Neural cell (in vitro differentiated cells): Measurements from ENCODE around the gene DNAH6. TPM values are rescaled to one million over a fixed set of nuclear protein-coding genes. Genes with fewer than 3 reads are reported as not detected.

Experiments
- H2AFZ ChIP-seq: fragments of 200-600, 300-800 bp; sonication (generic), shearing (Covaris generic); 2 replicates; pipeline ENCODE4 v1.6.0; 2014; ENCODE audit warnings: low read depth, mild to moderate bottlenecking, antibody characterized with exemption, low read length, moderate library complexity
- H3F3A ChIP-seq: fragments of 200-600 bp; shearing (Covaris generic); 2 replicates; pipeline ENCODE4 v1.6.1; 2016; ENCODE audit warnings: mild to moderate bottlenecking, moderate library complexity, mixed read lengths, antibody characterized with exemption, low read length; ENCODE audit not compliant: insufficient read depth, poor library complexity, severe bottlenecking
- H3K27ac ChIP-seq: fragments of 200-600, 300-800 bp; sonication (generic), shearing (Covaris generic); 2 replicates; pipeline ENCODE4 v1.5.1; 2014; ENCODE audit warnings: mild to moderate bottlenecking, low read length, moderate library complexity
- H3K27me3 ChIP-seq: fragments of 300-800, 200-600 bp; sonication (generic), shearing (Covaris generic); 2 replicates; pipeline ENCODE4 v1.6.0; 2014; ENCODE audit warnings: mild to moderate bottlenecking, low read depth, low read length, moderate library complexity; ENCODE audit not compliant: insufficient read depth
- H3K36me3 ChIP-seq: fragments of 300-800, 200-600 bp; sonication (generic), shearing (Covaris generic); 2 replicates; pipeline ENCODE4 v1.5.1; 2014; ENCODE audit warnings: mild to moderate bottlenecking, antibody characterized with exemption, low read length, moderate library complexity; ENCODE audit not compliant: insufficient read depth
- H3K4me2 ChIP-seq: fragments of 300-800, 200-600 bp; sonication (generic), shearing (Covaris generic); 2 replicates; pipeline ENCODE4 v1.6.0; 2014; ENCODE audit warnings: mild to moderate bottlenecking, low read length
- H3K4me3 ChIP-seq: fragments of 300-800, 200-600 bp; sonication (generic), shearing (Covaris generic); 2 replicates; pipeline ENCODE4 v1.5.1; 2014; ENCODE audit warnings: mild to moderate bottlenecking, low read length, moderate library complexity
- H3K79me2 ChIP-seq: fragments of 200-600 bp; shearing (Covaris generic); replicated peaks from 2 replicates; pipeline ENCODE4 v1.6.0; 2014; ENCODE audit warnings: mild to moderate bottlenecking, low read length, moderate library complexity; ENCODE audit not compliant: insufficient read depth
- H3K9ac ChIP-seq: fragments of 300-800, 200-600 bp; sonication (generic), shearing (Covaris generic); 2 replicates; pipeline ENCODE4 v1.6.1; 2016; ENCODE audit warnings: mild to moderate bottlenecking, low read length, mixed read lengths
- H3K9me2 ChIP-seq: fragments of 200-600 bp; shearing (Covaris generic); 2 replicates; pipeline ENCODE4 v1.6.1; 2016; ENCODE audit warnings: mild to moderate bottlenecking, low read length, mixed read lengths; ENCODE audit not compliant: insufficient read depth
- H3K9me3 ChIP-seq: fragments of 200-600, 300-800 bp; sonication (generic), shearing (Covaris generic); 2 replicates; pipeline ENCODE4 v1.6.1; 2016; ENCODE audit warnings: mild to moderate bottlenecking, mixed run types, low read length, moderate library complexity, mixed read lengths
- H4K20me1 ChIP-seq: fragments of 200-600 bp; shearing (Covaris generic); 2 replicates; pipeline ENCODE4 v1.6.1; 2016; ENCODE audit warnings: mild to moderate bottlenecking, mixed run types; ENCODE audit not compliant: insufficient read depth
- EP300 ChIP-seq: fragments of 450-650 bp; conservative IDR thresholded peaks from 2 replicates; pipeline ENCODE4 v1.6.1; 2014; ENCODE audit warnings: antibody characterized with exemption, mild to moderate bottlenecking, moderate library complexity; ENCODE audit not compliant: poor library complexity, severe bottlenecking
- EZH2 ChIP-seq: fragments of 200-600, 300-800 bp; shearing (Covaris generic), sonication (generic); IDR thresholded peaks from 2 replicates; pipeline ENCODE4 v1.6.1; 2014; ENCODE audit warnings: antibody characterized with exemption, low read length, borderline replicate concordance, mild to moderate bottlenecking; ENCODE audit not compliant: insufficient read depth, poor library complexity, severe bottlenecking
- MXI1 ChIP-seq: fragments of 450-650 bp; conservative IDR thresholded peaks from 2 replicates; pipeline ENCODE4 v1.6.1; 2014; ENCODE audit warnings: antibody characterized with exemption, mild to moderate bottlenecking; ENCODE audit not compliant: poor library complexity, severe bottlenecking
- POLR2AphosphoS5 ChIP-seq: IDR thresholded peaks from 2 replicates; pipeline ENCODE4 v1.6.1; 2012
- RAD21 ChIP-seq: fragments of 450-650 bp; conservative IDR thresholded peaks from 2 replicates; pipeline ENCODE4 v1.6.1; 2014; ENCODE audit warnings: antibody characterized with exemption, mild to moderate bottlenecking, moderate library complexity
- SMC3 ChIP-seq: fragments of 450-650 bp; conservative IDR thresholded peaks from 2 replicates; pipeline ENCODE4 v1.6.1; 2014; ENCODE audit warnings: antibody characterized with exemption, mild to moderate bottlenecking, moderate library complexity; ENCODE audit not compliant: poor library complexity
- TAF1 ChIP-seq: IDR thresholded peaks from 2 replicates; pipeline ENCODE4 v1.6.1; 2012; ENCODE audit warnings: low read depth
- polyA plus RNA-seq: library from polyadenylated mRNA; depleted of rRNA; stranded (reverse); fragments of >200 nt; gene quantifications from 2 replicates; pipeline ENCODE4 v1.2.3, GENCODE V29; 2014
- TF ChIP-seq, protein P1 (sequence below): IDR thresholded peaks from 2 replicates; pipeline ENCODE4 v1.6.1; 2012; ENCODE audit warnings: borderline replicate concordance
- TF ChIP-seq, protein P2 (sequence below): fragments of 450-650 bp; IDR thresholded peaks from 2 replicates; pipeline ENCODE4 v1.5.1; 2014; ENCODE audit warnings: antibody characterized with exemption, mild to moderate bottlenecking, moderate library complexity; ENCODE audit not compliant: poor library complexity, severe bottlenecking

DNAH6 gene
- polyA plus RNA-seq, 1 donor from 2014 or later, result 2.1 TPM

DNA sequence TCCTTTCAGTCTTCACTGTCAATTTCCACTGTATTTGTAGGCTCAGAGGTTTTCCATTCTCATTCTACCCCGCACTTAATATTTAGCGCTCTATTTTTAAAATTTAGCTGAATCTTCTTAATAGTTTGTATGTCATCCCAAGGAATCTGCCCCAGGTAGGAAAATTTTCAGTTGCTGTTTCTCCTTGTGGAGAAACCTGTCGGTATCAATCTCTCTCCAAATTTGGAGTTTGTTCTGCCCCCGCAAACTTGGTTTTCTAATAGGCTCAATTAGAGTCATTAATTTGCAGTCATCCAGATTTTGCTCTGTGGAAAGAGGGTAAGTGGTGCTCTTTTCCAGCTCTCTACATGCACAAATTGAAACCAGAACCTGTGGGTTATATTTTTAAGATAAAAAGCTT, 87.6 kb downstream of the DNAH6 start:
- H3K9me2 ChIP-seq, result no peaks in the 10 kb centered on the region

DNA sequence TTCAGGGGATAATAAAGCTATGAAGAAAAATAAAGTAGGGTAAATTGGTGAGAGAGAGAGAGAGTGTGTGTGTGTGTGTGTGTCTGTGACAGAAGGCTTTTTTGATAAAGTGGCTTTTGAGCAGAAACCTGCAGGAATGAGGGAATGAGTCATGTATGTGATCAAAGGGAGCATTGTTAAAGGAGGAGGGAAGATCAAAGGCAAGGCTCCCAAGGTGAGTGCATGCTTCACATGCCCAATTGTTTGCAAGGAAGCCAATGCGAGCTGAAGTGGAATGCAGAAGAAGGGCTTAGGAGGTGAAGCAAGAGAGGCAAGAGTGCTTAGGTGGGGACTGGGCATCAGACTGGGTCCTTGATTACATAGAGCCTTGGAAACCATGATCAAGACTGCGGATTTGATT, 96.8 kb downstream of the DNAH6 start:
- Histone ChIP-seq H3K9ac (no peak overlapping the region), H3F3A (no peaks in the 10 kb centered on the region)

More for the DNA sequence above, 87.6 kb downstream of the DNAH6 start:
- H3K9me3 ChIP-seq, result peaks cover 2% of the 10 kb centered on the region
- no peak overlapping the region for H3K4me2 ChIP-seq
- TF ChIP-seq MXI1 (no peak), TAF1 (no peak), POLR2AphosphoS5 (no peak), EP300 (no peak), EZH2 (no peak), RAD21 (no peak), SMC3 (no peak)
- TF ChIP-seq, protein P1, sequence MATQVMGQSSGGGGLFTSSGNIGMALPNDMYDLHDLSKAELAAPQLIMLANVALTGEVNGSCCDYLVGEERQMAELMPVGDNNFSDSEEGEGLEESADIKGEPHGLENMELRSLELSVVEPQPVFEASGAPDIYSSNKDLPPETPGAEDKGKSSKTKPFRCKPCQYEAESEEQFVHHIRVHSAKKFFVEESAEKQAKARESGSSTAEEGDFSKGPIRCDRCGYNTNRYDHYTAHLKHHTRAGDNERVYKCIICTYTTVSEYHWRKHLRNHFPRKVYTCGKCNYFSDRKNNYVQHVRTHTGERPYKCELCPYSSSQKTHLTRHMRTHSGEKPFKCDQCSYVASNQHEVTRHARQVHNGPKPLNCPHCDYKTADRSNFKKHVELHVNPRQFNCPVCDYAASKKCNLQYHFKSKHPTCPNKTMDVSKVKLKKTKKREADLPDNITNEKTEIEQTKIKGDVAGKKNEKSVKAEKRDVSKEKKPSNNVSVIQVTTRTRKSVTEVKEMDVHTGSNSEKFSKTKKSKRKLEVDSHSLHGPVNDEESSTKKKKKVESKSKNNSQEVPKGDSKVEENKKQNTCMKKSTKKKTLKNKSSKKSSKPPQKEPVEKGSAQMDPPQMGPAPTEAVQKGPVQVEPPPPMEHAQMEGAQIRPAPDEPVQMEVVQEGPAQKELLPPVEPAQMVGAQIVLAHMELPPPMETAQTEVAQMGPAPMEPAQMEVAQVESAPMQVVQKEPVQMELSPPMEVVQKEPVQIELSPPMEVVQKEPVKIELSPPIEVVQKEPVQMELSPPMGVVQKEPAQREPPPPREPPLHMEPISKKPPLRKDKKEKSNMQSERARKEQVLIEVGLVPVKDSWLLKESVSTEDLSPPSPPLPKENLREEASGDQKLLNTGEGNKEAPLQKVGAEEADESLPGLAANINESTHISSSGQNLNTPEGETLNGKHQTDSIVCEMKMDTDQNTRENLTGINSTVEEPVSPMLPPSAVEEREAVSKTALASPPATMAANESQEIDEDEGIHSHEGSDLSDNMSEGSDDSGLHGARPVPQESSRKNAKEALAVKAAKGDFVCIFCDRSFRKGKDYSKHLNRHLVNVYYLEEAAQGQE, result no peak
- TF ChIP-seq, protein P2, sequence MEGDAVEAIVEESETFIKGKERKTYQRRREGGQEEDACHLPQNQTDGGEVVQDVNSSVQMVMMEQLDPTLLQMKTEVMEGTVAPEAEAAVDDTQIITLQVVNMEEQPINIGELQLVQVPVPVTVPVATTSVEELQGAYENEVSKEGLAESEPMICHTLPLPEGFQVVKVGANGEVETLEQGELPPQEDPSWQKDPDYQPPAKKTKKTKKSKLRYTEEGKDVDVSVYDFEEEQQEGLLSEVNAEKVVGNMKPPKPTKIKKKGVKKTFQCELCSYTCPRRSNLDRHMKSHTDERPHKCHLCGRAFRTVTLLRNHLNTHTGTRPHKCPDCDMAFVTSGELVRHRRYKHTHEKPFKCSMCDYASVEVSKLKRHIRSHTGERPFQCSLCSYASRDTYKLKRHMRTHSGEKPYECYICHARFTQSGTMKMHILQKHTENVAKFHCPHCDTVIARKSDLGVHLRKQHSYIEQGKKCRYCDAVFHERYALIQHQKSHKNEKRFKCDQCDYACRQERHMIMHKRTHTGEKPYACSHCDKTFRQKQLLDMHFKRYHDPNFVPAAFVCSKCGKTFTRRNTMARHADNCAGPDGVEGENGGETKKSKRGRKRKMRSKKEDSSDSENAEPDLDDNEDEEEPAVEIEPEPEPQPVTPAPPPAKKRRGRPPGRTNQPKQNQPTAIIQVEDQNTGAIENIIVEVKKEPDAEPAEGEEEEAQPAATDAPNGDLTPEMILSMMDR, result no peak
- no peak overlapping the region for H3K9ac ChIP-seq
- H3K4me3 ChIP-seq, result no peak overlapping the region
- H3K79me2 ChIP-seq, result no peaks in the 10 kb centered on the region
- no peaks in the 10 kb centered on the region for H3K36me3 ChIP-seq
- H4K20me1 ChIP-seq, result no peaks in the 10 kb centered on the region
- H2AFZ ChIP-seq, result no peak overlapping the region
- no peaks in the 10 kb centered on the region for H3K27me3 ChIP-seq
- no peaks in the 10 kb centered on the region for H3F3A ChIP-seq
- H3K27ac ChIP-seq, result no peak overlapping the region

More for the DNA sequence above, 96.8 kb downstream of the DNAH6 start:
- H3K9me2 ChIP-seq, result no peaks in the 10 kb centered on the region
- H3K36me3 ChIP-seq, result no peaks in the 10 kb centered on the region
- no peak overlapping the region for H2AFZ ChIP-seq
- TF ChIP-seq POLR2AphosphoS5 (no peak), RAD21 (no peak), EZH2 (no peak), EP300 (no peak), SMC3 (no peak), MXI1 (no peak), TAF1 (no peak)
- TF ChIP-seq, protein P1, result no peak
- TF ChIP-seq, protein P2, result no peak
- H4K20me1 ChIP-seq, result no peaks in the 10 kb centered on the region
- no peaks in the 10 kb centered on the region for H3K79me2 ChIP-seq
- H3K4me2 ChIP-seq, result no peak overlapping the region
- no peaks in the 10 kb centered on the region for H3K27me3 ChIP-seq
- H3K9me3 ChIP-seq, result peaks cover 2% of the 10 kb centered on the region
- H3K27ac ChIP-seq, result no peak overlapping the region
- no peak overlapping the region for H3K4me3 ChIP-seq
